Superior temporal gyrus (tissue), 1 donor: ENCODE results near the gene CSPG4.
A peak's percentile ranks its signal among the peaks of the same experiment; 100 is the strongest.
"Not testable (repeated sequence)": the region's sequence is repeated elsewhere in the genome, so short reads cannot be mapped to it uniquely, and the experiment has no call there.

Source experiments
- DNase-seq: peaks from one replicate; pipeline ENCODE4 v3.0.0-alpha.2; 2016; ENCODE audit errors: extremely low spot score

Gene CSPG4

DNA sequence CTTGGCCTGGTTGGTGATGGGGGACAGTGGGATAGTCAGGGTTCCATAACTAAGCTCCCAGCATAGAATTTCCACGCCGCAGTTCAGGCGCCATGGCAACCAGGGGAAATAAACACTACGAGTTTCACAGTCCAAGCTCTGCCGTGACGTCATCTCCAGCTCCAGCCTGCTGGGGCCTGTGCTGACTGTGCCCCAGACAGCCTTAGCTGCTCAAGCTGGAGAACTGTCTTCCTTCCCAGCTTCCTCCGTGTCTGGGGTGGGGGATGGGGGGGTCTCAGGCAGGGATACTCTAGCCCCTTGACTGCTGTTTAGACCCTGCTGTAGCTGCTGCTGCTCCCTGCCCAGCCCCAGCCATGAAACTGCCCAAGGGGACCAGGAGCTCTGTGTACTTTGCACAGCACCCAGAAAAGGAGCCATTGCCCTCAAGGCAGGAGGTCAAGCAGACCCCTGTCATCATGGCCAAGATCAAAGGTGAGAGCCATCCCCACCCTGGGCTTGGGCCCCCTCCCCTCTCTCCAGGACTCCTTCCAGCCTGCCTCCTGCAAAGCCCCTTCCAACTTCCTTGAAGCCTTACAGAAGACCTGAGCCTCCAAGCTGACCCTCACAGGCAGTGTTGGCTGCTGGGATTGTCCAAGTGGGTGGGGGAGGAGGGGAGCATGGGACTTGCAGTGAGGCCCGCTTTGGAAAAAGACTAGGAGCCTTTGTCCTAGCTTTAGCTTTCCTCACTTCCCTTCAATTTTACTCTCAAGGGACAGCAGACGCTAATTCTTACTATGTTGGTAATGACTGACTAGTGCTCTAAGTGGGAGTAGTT, 11.4 kb upstream of the CSPG4 start:
- DNase-seq, result peak; percentile 79

DNA sequence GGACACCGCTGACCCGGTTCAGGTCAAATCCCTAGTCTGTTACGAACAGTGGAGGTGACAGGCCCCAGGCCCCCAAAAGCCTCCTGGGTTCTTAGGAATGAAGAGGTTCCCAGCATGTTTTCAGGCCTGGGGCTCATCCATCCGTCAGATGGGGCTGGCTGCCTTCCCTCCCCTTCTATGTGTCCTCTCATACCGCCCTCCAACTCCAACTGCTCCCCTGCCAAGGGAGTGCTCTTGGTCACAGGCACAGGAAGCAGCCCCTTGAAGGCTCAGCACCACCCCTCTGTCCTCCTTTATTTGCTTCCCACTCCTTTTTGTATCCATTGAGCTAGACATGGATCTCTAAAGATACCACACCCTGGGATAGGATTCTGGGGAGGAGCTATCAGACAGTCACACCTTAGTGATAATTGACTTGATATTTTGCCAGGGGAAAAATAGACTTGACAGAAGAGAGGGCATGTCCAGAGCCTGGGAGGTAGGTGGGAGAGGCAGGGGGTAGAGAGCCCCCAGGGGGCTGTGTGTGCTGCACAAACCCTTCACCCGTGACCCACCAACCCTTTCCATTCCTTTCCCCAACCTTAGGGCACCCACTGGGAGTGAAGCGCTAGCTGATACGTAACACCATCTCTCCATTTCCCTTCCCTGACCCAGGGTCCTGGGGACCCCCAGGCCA, 10.7 kb upstream of the CSPG4 start:
- no peak for DNase-seq

DNA sequence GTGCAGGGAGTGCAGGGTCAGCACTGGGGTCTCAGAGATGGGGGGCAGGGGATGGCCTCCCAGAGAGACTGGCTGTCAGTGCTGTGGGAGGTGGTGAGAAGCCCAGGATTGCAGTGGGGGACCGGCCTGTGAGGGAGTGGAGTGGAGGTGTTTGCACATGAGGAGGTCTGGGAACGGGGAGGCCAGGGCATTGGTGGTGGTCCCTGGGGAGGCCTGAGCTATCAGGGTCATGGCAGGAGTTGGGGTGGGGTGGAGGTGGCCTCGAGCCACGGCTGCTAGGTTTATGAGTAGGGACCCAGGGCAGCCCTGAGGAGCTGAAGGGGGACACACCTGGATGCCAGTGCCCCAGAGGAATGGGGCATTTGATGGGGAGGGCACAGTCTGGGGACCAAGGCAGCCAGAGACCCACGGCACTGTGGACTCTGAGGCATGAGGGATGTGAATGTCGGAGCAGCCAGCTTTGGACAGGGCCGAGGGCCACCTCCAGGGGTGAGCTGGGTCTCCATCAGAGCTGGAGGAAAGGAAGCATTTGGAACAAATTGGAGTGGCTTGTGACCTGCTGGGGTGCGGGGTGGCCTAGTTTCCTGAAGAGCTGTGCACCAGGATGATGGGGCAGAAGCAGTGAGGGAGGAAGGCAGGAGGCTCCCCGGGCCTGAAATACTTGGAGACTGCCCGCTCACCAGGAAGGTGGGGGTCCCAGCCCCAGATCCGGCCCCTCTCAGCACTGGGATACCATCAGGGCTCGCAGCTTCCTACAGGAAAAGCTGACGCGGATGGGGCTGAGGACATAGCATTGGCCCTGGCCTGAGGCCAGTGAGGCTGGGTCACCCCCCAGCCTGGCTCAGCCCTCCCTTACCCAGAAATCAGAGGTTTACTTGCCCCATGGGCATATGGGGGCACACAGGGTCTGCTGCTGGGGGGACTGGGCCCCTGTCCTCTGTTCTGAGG, 9.5 kb upstream of the CSPG4 start:
- DNase-seq, result no peak

DNA sequence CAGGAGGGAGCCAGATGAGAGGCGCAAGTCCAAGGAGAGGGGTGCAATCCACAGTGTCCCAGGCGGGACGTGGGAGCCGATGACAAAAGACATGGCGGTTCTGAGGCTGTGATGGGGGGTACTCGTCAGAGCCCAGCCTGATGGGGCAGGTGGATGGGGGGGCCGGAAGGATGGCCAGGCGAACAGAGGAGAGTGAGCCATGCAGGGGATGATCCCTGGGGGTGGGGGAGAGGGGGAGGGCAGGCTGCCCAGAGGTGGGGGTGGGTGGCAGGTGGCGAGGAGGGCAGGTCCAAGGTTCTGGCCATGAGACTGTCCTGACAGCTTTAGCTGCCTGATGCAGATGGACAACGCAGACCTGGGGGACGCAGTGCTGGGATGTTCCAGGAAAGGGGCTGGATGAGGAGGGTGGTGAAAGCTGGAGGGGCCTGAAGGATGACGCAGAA, 8.9 kb upstream of the CSPG4 start:
- no peak for DNase-seq

DNA sequence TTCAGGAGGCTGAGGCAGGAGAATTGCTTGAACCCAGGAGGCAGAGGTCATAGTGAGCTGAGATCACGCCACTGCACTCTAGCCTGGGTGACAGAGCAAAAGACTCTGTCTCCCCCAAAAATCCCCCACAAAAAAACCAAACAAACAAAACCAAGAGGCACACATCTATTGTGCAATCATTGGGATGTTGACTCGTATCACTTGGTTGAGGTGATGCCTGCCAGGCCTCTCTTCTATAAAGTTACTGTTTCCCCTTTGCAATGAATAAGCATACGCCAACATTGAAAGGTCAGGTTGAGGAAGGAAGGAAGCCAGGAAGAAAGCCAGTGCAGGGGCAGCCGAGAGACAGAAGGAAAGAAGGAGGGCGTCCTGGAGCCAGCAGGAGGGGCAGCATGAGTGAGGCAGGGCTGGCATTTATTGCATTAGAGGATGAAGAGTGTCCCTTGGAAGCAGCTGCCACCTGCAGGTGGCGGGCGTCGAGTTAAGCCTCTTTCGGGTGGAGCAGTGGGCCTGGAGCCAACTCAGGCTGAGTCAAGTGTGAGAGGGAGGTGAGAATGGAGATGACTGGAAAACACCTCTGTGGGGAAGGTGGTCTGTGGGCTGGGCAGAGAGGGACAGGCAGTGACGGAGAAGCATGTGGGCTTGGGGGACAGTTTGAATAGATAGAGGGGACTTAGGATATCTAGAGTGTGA, 8.3 kb upstream of the CSPG4 start:
- no peak for DNase-seq

DNA sequence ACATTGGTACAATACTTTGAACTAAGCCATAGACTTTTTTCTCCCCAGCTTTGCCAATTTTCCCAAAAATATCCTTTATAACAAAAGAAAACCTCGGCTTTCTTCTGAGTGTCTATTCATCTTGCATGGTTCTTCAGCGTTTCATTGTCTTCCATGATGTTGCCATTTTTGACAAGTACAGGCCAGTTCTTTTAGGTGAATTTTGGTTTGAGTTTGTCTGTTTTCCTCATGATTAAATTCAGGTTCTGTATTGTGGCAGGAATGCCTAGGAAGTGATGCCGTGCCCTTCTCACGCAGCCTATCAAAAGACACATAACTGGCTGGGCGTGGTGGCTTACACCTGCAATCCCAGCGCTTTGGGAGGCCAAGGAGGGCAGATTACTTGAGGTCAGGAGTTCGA, 7.6 kb upstream of the CSPG4 start:
- no peak for DNase-seq

DNA sequence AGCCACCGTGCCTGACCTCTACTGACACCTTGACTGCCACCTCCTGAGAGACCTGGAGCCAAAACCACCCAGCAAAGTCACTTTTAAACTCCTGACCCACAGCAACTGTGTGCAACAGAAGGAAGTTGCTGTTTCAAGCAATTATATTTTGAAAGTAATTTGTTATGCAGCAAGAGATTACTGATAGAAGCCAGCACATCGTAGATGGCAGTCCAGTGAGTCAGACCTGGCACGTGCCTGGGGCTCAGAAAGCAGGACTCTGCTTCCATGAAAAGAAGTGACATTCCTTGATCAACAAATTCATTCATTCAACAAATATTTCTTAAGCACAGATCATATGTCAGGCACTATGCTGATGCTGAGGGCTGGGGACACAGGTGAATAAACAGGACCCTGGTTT, 5.7 kb upstream of the CSPG4 start:
- DNase-seq, result no peak

DNA sequence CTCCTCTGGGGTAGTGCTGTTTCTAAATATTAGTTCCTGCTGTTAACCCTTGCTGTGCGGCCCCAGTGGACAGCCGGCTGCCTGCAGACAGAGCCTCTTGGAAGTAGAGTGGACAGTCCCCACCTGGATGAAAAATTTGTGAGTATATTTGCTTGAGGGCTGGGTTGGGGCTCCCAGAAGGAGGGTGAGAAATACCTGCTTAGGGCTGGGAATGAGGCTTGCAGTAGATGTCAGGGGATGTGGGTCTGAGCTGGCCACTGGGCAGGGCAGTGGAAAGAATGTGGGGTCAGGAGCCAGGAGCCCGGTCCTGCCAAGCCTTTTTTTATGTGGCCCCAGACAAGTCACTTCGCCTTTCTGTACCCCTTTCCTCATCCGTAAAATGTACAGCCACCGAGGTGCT, 4.4 kb upstream of the CSPG4 start:
- DNase-seq, result not testable (repeated sequence)

DNA sequence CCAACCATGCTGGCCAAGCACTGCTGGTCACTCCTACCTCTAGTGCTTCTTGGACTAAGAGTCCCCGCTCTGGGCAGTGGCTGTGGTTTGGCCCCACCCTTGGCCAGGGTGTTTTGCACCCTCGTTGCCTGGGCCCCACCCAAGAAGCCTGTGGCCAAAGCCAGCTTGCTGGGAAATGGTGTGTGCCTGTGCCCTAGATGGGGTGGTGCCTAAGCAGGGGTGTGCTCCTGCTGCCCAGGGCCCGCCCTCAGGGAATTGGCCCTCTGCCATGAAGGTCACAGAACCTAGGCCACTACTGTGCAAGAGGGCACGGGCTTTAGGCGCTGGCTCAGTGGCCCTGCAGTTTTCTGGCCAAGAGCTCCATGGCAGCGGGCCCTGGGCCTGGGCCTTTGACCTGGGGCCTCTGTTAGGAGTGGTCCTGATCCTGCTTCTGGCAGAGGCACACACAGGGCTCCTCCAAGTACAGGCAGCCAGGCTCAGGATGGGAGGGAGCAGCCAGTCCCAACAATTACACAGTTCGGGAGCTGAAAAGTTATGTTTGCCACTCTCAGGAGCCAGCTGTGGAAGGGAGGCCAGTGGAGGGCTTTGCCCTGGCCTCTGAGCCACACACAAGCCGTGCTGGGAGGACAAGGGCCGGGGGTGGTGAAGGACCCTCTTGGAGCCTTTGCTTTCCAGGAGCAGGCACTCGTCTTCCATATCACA, 3.8 kb upstream of the CSPG4 start:
- not testable (repeated sequence) for DNase-seq

DNA sequence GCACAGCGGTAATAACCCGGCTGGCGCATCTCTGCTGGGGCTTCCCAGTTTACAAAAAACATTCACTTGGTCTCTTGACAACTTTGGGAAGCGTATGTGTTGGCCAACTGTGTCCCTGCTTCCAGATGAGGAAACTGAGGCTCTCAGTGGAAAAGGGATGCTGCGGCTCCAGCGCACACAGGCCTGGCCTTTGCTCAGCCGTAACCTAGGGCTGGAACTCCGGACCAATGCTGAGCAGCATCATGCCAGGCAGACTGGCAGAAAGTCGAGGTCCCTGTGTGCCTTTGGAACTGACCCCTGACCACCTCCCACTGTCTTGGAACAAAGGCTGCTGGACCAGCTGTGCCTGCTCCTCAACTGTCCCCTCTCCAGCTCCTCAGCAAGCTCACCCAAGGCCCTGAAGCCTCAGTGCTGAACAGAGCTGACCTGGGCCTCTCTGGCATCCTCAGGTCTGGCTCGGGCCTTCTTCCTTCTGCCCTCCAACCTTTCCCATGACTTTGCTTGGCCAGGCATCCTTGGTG, 2.7 kb upstream of the CSPG4 start:
- DNase-seq, result not testable (repeated sequence)

DNA sequence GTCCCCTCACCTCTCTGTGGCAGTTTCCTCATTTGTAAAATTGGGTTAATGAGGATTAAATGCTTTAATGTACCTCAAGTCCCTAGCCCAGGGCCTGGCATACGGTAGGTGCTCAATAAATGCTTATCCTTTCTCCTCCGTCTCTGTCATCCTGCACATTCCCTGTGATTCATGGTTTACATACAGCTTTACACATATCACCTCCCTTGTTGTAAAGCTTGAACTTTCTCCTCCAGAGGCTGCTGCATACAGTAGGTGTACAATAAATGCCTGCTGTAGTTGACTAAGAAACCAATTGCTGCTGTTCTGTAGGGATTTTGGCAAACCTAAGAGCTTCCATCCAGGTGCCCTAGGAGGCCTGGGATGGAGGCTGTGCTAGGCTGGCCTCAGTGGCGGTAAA, 1.5 kb upstream of the CSPG4 start:
- DNase-seq, result no peak

DNA sequence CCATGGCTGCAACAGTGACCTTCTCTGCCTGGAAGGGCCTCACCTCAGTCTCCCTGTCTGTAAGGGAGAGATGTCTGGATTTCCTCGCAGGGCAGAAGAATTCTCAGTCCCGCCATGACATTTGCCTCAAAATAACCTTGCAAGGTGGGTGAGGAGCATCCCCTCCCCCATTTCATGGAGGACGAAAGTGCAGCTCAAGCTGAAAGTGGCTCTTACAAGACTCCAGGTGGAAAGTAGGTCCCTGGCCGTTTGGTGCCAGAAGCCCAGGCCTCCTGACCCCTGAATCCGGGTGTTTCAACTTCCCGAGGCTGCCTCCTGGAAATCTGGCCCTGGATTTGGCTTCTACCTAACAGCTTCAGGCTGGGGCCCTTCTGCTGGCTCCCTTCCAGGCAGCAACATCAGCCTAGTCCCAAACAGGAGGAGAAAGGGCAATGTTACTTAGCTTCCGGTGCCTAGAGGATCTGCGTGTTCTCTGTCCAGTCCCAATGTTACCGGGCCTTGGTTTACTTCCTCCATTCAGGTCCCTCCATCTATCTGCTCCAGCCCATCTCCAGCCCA, 769 bp upstream of the CSPG4 start:
- DNase-seq, result no peak

DNA sequence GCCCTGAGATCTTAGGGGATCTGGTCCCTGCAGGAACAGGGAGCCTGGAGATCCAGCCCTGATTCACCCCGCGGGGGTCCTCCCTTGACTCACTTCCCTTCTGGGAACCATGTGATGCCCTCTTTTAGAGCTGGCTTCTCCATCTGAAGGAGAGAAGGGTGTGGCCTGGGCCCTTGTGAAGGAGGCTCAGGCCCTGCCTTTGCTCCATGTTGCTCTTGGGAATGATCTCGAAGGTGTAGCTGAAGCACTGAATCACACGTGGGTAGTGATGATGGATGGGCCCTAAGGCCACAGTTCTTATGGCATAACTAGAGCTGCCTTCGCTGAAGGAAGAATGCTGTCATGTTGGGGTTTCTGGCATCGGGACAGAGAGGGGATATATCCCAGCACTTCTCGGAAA, 1.2 kb downstream of the CSPG4 start:
- DNase-seq, result not testable (repeated sequence)

DNA sequence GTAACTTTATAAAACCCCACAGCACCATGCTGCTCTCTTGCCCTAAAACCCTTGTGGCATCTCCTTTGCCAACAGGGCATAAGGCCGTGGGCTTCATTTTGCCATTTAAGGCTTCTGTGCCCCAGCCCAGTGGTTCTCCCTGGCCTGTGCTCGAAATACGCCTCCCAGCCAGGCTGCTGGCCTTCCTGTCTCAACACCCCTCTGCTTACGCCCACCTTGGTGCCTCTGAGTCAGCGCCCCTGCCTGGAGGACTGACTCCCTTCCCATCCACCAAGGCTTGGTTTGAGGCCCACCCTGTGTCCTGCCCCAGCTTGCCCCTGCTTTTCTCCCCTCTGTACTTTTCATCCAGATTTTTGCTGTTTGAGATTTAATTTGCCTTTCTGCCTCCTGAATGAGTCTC, 1.8 kb downstream of the CSPG4 start:
- not testable (repeated sequence) for DNase-seq

DNA sequence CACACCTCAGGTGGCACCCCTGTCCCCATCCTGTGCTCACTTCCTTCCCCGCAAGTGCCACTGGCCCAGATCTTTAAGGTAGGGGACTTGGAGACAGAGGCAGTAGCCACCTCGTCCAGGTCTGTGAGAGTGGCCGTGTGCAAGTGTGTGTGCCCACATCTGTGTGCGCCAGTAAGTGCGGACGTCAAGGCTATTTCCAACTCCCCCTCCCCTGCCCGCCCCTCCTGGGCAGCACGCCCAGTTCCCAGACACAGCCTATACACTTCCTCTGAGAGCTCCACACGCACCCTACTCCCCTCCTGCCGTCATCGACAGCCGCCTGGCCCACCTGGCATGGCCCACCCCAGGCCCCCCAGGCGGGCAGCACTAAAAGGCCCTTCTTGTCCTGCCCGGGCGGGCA, 3.2 kb downstream of the CSPG4 start:
- DNase-seq, result not testable (repeated sequence)

DNA sequence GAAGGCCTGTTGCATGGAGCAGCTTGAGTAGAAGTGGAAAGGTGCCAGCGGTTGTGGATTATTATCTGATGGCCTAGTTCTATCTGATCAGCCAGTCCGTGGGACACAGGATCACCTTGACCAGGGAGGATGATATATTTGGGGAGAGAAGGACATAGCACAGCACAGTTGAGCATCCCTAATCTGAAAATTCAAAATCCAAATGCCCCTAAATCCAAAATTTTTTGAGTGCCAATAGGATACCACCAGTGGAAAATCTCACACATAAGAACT, 6.0 kb downstream of the CSPG4 start:
- DNase-seq, result no peak

DNA sequence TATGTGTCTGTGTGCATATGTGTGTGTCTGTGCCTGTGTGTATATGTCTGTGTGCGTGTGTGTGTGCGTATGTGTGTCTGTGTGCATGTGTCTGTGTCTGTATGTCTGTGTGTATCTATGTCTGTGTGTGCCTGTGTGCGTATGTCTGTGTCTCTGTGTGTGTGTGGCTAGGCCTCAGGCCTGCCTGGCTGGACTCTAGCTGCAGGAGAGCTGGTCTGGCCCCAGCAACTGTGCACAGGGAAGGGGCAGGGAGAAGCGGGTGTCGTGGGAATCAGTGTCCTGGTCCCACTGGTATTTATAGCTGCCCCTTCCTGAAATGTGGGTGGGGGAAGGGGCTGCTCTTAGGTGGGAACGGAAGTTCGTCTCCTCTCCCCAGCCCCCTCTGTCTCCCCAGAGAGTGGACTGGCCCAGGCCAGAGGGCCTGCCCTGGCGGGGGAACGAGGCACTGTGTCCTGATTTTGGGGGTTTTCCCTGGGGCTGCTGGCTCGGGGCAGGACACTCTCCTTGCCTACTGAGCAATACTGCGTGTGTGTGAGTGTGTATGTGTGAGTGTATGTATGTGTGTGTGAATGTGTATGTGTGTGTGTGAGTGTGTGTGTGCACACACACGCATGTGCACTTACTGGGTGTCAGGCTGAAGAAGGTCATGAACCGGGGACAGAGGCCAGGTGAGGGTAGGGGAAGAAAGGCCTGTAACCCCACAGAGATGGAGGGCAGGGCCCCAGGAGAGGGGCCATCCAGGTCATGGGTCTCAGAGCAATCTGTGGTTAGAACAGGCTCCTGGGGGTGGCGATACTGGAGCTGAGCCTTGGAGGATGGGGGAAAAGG, 6.6 kb downstream of the CSPG4 start:
- DNase-seq, result no peak

DNA sequence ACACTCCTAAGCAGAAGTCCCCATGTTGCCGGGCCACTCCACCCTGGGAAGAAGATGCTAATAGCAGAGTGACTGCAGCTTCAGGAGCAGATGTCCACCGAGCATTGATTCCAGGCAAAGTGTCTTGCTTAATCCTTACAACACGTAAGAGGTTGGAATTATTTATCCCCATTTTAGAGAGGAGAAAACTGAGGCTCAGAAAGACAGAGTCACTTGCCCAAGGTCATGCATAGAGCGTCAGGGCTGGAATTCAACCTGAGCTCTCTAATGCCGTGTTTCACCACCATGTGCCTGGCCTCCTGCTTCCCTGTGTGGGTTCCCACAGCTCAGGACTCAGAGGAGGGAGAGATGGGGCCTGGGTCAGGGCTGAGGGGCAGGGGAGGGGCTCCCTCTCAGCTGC, 7.3 kb downstream of the CSPG4 start:
- DNase-seq, result not testable (repeated sequence)

DNA sequence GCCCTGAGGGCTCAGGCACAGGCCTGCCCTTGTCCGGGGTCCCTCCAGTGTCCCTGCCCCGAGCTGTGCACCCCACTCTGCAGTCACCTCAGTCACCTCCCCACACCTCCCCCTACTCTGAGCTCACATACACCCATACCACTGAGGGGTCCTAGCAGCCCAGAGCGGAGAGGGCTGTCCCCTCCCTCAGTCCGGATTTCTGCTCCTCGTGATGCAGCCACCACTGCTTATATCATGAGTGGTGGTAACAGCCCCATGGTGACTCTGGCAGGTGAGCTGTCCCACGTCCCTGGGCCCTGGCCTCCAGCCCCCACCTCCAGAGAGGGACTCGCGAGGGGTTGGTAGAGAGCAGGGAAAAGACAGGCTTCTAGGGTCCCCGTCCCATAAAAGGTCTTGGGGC, 8.0 kb downstream of the CSPG4 start:
- DNase-seq, result no peak

DNA sequence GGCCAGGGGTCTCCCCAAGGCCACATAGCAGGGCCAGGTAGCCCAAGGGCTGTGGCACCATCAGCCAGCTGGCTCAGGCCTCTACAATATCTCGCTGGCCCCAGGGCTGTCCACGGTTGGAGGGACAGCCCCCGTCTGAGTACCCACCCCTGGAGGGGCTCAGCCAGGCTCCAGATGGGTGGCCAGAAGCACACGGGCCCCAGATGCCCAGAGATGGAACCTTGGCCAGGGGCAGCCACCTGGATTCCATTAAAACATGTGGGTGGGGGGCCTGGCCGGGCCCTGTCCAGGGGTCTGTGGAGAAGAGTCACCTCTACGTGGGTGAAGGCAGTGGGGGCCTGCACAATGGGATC, 8.4 kb downstream of the CSPG4 start:
- no peak for DNase-seq
